HG02840 (cell line): ENCODE data around the gene ZNF705A.
"Not testable (repeated sequence)": the region's sequence is repeated elsewhere in the genome, so short reads cannot be mapped to it uniquely, and the experiment has no call there.

Experiments
- ATAC-seq: cut with Tn5 transposase; IDR thresholded peaks from one replicate; pipeline ENCODE4 v1.9.1; 2021; ENCODE audit warnings: mild to moderate bottlenecking, moderate library complexity, moderate number of reproducible peaks; ENCODE audit not compliant: unreplicated experiment, low FRiP score

Gene ZNF705A

DNA sequence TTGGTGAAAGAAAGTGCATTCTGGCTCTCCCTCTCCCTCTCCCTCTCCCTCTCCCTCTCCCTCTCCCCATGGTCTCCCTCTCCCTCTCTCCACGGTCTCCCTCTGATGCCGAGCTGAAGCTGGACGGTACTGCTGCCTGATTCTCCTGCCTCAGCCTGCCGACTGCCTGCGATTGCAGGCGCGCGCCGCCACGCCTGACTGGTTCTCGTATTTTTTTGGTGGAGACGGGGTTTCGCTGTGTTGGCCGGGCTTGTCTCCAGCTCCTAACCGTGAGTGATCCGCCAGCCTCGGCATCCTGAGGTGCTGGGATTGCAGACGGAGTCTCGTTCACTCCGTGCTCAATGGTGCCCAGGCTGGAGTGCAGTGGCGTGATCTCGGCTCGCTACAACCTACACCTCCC is 26.5 kb downstream of the ZNF705A start:
- ATAC-seq, result not testable (repeated sequence)

DNA sequence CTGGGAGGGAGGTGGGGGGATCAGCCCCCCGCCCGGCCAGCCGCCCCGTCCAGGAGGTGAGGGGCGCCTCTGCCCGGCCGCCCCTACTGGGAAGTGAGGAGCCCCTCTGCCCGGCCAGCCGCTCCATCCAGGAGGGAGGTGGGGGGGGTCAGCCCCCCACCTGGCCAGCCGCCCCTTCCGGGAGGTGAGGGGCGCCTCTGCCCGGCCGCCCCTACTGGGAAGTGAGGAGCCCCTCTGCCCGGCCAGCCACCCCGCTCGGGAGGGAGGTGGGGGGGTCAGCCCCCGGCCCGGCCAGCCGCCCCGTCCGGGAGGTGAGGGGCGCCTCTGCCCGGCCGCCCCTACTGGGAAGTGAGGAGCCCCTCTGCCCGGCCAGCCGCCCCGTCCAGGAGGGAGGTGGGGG is 27.4 kb downstream of the ZNF705A start:
- ATAC-seq, result not testable (repeated sequence)

DNA sequence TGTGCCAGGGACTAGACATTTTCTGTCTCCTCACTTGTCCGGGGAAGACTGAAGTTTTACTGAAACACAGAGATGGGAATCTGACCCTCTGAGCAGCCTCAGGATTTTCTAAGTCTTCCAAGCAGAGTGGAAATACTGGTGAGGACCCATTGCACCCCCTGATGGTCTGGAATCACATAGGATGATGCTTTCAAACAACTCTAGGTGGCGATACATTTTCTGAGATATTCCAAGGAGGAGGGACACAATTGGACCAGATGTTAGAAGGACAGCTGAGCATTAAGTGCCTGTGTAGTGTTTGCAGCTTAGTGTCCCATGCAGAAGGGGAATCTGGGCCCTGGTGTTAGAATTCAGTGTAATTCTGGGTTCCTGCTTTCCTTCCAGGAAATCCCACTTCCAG is 31.3 kb downstream of the ZNF705A start:
- not testable (repeated sequence) for ATAC-seq

DNA sequence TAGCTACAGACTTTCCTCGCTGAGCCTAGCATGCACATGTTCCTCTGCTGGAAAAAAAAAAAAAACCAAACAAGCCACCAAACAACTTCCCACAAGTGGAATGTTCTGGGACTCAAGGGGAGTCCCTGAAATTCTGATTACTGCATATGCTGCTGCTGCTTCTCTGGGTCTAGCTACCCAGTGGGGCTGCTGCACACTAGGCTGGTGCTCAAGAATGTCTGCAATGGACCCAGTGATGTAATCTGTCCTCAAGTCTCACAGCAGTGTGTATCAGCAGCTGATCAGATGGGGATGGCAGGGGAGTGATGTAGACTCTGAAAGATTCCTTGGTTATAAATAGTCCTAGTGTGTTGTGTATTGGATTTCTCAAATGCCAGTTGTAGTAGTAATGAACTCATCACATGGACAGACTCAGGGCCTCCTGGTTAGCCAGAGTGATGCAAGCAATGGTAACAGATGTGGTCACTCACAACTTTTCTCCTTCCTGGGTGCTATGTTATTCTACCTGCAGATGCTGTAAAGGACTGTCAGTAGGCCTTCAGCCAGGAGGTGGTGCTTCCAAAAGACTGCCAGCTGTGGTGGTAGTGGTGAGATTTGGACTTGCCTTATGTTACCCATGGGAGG is 41.0 kb downstream of the ZNF705A start:
- not testable (repeated sequence) for ATAC-seq

DNA sequence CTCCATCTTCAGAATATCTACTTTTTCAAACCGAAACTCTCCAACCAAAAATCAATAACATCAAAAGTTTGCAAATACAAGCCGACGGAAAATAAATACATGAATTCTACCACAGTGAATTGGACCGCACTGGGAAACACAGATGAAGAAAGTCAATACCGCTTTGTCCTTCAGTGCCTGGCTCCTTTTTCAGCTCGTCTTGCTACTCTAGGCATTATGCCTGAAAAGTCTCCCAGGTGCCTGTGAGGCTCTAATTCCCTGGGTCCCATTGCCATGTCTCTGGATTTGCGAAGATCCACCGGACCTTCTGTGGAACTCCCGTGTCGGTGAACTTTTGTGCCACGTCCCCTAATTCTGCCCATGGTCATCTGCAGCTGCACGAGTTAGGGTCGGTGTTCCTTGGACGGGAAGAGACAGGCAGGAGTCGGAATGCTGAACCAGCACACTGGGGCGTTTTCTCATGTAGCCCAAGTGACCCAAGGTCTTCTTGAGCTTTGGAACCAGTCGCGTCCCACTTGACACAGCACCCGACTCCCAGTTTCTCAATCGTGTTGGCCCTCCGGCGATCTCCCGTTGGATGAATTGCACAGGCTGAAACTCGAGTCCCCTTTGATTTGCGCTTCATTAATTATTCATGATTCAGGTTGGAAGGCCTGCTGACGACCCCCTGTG is 62.0 kb downstream of the ZNF705A start:
- not testable (repeated sequence) for ATAC-seq

DNA sequence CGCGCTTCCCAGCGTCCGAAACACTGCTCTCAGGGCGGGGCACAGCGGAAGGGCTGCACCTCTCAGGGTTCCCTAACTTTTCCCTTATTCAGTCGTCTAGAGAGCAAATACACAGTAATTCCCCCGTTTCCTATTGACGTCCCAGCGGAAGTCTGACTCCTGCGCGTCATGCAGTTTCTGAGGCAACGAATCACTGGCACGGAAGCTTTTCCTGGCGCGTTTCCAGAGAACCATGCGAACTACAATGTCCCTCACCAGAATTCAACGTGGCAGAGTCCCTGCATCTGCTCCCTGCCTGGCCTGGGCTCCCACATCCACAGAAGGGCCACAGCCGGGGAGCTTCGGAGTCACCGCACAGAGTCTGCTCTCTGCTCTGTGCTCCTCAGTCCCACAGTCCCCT is 64.6 kb downstream of the ZNF705A start:
- not testable (repeated sequence) for ATAC-seq

DNA sequence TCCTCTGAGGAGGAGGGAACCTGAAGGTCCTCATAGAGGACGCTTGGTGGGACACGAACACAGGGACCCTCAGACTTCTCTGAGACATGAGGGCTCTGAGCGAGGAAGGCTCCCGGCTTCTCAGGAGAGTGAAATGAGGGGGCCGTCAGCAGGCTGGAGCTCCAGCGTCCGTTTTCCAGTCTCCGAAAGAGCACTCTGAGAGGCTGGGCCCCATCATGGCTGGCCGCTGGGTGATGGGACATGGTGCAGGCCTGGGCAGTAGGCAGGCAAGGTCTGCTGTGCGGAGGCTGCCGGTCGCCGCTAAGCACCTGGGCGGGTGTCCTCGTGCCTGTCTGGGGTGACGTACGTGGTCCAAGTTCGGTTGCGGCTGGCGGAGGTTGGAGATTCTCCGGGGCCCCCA is 65.0 kb downstream of the ZNF705A start:
- not testable (repeated sequence) for ATAC-seq

DNA sequence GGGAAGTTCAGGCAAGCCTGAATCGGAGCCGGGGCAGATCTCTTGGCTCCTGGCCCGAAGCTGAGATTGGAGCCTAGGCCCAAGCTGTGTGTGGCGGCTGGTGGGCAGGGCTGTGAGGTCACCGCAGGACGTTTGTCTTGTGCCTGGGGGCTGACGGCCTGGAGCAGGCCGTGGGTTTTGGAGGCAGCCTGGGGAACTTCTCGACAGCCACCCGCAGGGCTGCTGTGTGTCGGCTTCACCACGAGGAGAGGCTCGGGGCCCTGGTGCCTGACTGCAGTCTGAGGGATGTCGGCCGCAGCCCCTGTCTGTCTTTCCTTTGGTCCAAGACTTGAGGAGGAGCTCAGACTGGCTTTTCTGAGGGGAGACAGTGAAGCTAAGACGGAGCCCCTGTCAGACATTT is 65.5 kb downstream of the ZNF705A start:
- not testable (repeated sequence) for ATAC-seq

DNA sequence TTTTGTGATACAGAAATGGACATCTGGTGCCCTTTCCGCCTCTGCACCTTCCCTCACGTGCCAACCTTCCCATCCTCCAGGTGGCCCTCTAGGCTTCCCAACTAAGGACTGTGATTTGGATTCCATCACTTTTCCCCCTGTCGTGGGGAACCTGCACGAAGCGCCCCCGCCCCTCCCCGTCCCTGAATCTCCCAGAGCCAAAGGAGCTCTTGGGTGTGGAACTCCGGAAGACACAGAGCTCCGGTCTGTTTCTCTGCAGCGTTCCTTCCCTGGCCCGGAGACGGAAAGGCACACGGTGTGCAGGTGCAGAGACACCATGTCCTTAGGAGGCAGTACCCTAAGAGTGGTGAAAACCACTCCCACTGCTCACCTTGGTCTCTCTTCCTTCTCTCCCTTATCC is 66.8 kb downstream of the ZNF705A start:
- ATAC-seq, result not testable (repeated sequence)

DNA sequence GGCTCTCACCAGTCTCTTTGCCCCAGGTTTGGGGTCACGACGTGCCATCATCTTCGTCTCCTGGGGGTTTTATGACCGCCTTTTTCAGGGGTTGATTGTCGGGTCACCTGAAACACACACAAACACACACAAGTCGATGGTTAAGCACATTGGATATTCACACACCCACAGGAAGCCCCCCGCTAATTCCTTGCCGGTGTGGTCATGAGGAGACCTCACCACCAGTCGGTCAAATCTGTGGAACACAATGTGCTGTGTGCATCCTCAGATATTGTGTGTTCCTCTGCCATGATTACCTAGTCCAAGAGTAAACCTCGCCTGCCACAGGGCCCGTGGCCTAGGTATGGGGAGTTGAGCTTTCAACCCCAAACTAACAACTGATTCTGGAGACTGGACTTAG is 68.0 kb downstream of the ZNF705A start:
- not testable (repeated sequence) for ATAC-seq

DNA sequence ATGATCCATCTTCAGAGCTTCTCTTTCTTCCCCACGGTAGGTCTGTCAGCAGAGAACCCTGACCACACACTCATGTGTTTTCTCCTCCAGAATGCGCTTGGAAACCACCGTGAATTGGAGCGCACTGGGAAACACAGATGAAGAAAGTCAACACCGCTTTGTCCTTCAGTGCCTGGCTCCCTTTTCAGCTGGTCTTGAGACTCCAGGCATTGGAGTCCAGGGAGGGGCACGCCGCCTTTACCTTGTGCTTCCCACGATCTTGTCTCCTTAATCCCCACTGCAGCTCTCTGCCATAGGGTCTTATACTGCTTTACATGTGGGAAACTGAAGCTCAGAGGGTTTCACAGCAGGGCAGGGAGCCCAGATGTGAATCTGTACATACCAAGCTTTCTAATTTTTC is 69.5 kb downstream of the ZNF705A start:
- no peak for ATAC-seq

DNA sequence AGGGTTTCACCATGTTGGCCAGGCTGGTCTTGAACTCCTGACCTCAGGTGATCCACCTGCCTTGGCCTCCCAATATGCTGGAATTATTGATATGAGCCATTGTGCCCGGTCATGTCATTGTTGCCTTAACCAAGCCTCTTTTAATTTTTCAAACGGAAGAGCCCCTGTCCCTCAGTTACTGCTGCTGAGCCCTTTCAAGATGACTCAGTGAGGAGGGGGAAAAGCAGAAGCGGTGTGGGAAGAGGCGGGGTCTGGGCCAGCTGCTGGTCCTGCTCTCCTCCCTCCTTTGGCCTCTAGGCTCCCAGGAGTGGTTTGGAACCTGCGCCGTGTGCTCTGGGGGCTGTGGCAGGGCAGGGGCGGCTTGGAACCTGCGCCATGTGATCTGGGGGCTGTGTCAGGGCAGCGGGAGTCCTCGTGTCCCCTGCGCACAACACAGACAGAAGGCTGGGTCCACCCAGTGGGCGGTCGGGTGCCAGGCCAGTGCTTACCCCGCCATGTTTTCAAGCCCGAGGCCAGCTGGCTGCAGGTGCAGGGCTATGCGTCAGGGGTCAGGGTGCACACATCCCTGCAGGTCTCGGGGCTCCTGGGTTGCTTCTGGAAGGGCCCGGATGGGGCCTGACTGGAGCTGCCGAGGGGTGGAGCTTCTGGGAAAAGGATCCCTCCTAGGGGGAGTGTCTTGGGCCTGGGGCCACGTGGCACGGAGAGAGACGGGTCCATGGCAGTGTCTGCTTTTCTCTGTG is 70.3 kb downstream of the ZNF705A start, which contains the start of gene FAM90A1:
Gene FAM90A1 (minus strand): TSS at position 627 of the 740 bp plus-strand sequence. CDS start 2,786 bp downstream, outside the sequence.
- not testable (repeated sequence) for ATAC-seq

DNA sequence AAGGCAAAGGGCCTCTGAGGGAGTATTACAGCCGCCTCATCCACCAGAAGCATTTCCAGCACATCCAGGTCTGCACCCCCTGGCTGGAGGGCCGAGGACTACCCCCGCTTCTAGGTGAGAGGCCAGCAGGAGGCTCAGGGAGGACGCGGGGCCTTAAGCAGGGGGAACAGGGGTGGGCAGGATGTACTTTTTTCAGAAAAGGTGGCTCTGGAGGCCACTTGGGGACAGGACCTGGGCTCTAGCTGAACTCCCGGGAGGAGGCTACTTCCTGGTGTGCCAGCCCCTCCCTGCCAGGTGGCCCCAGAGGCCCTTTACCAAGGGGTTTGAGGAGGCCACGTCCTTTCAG is 70.9 kb downstream of the ZNF705A start:
- ATAC-seq, result not testable (repeated sequence)

DNA sequence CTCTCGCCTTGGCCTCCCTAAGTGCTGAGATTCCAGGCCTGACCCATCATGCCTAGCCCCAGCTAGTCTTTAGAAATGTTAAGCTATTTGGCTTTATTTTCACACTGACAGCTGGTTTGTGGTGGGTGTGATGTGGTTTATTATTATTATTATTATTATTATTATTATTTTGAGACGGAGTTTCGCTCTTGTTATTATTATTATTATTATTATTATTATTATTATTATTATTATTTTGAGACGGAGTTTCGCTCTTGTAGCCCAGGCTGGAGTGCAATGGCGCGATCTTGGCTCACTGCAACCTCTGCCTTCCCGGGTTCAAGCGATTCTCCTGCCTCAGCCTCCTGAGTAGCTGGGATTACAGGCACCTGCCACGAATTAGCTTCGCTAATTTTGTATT is 71.8 kb downstream of the ZNF705A start:
- ATAC-seq, result not testable (repeated sequence)

DNA sequence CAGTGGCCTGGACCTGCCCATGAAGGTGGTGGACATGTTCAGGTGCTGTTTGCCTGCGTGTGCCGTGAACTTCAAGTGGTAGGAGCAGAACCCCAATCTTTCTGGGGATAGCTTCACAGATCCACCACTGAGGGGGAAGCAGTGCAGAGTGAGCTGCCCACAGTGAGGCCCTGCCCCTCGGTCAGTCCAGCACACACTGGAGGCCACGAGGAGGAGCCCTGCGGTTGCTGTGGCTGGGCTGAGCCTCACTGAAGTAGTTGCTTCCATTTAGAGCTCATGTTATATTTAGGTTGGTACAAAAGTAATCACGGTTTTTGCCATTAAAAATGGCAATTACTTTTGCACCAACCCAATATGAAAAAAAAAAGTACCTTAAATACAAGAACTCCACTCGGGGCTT is 72.7 kb downstream of the ZNF705A start:
- not testable (repeated sequence) for ATAC-seq
